Right atrium auricular region (tissue), 2 donors: Measurements from ENCODE around the gene CDH18. TPM values are rescaled to one million over a fixed set of nuclear protein-coding genes. Genes with fewer than 3 reads are reported as not detected.

ENCODE experiments used
- DNase-seq: peaks from one replicate; pipeline ENCODE4 v3.0.0-alpha.2; 2019; ENCODE audit warnings: low spot score
- H3K27ac ChIP-seq, 2 donors: fragments of 200-600 bp; sonication (generic); 1 replicate in 1 of 2; 2 replicates in 1 of 2; pipeline ENCODE4 v1.5.1; 2016 to 2019
- H3K27me3 ChIP-seq, 2 donors: fragments of 200-600 bp; sonication (generic); one replicate each; pipeline versions ENCODE4 v1.5.1 to v1.6.0; 2017 to 2019
- H3K36me3 ChIP-seq: fragments of 200-600 bp; sonication (generic); one replicate; pipeline ENCODE4 v1.5.1; 2016
- H3K4me1 ChIP-seq, 2 donors: fragments of 200-600 bp; sonication (generic); one replicate each; pipeline versions ENCODE4 v1.5.1 to v1.6.0; 2017 to 2019
- H3K4me3 ChIP-seq, 2 donors: fragments of 200-600 bp; sonication (generic); 1 replicate in 1 of 2; 2 replicates in 1 of 2; pipeline ENCODE4 v1.5.1; 2017 to 2019; ENCODE audit warnings: mild to moderate bottlenecking in 1 of 2, moderate library complexity in 1 of 2
- H3K9me3 ChIP-seq, 2 donors: fragments of 200-600 bp; sonication (generic); one replicate each; pipeline ENCODE4 v1.5.1; 2019
- CTCF ChIP-seq, 2 donors: fragments of 200-600 bp; sonication (generic); IDR thresholded peaks; one replicate each; pipeline ENCODE4 v1.5.1; 2019; ENCODE audit warnings: antibody characterized with exemption in 2 of 2
- total RNA-seq, 2 donors: library from RNA; depleted of rRNA; stranded (reverse); fragments of >200 nt; gene quantifications; one replicate each; pipeline ENCODE4 v1.1.0, GENCODE V29; 2016

Gene CDH18
- total RNA-seq, 2 donors from 2014 or later, result not detected

GRCh38 chr5:19960451-19960850, 27.5 kb downstream of the CDH18 start:
- Histone ChIP-seq H3K36me3 (no peaks in the 10 kb centered on the region), H3K9me3 (no peaks in the 10 kb centered on the region), H3K4me3 (no peak overlapping the region), H3K27ac (no peak overlapping the region), H3K27me3 (no peaks in the 10 kb centered on the region), H3K4me1 (no peaks in the 10 kb centered on the region)
- DNase-seq, result no peak
- TF ChIP-seq CTCF (IDR thresholded peaks at IDR 0.05), result no peak

GRCh38 chr5:19959830-19960384, 28.1 kb downstream of the CDH18 start:
- H3K9me3 ChIP-seq, result no peaks in the 10 kb centered on the region
- no peak for TF ChIP-seq CTCF (IDR thresholded peaks at IDR 0.05)
- no peak overlapping the region for H3K4me3 ChIP-seq
- H3K27me3 ChIP-seq, result no peaks in the 10 kb centered on the region
- no peak overlapping the region for H3K27ac ChIP-seq
- no peaks in the 10 kb centered on the region for H3K36me3 ChIP-seq
- DNase-seq, result no peak
- no peaks in the 10 kb centered on the region for H3K4me1 ChIP-seq

GRCh38 chr5:19950897-19951296, 37.1 kb downstream of the CDH18 start:
- Histone ChIP-seq H3K9me3 (no peaks in the 10 kb centered on the region), H3K4me3 (no peak overlapping the region), H3K27ac (no peak overlapping the region), H3K36me3 (no peaks in the 10 kb centered on the region), H3K4me1 (no peaks in the 10 kb centered on the region), H3K27me3 (no peaks in the 10 kb centered on the region)
- no peak for DNase-seq
- no peak for TF ChIP-seq CTCF (IDR thresholded peaks at IDR 0.05)

GRCh38 chr5:19940192-19940591, 47.8 kb downstream of the CDH18 start:
- no peaks in the 10 kb centered on the region for H3K4me1 ChIP-seq
- no peaks in the 10 kb centered on the region for H3K36me3 ChIP-seq
- H3K9me3 ChIP-seq, result no peaks in the 10 kb centered on the region
- no peak overlapping the region for H3K27ac ChIP-seq
- TF ChIP-seq CTCF (IDR thresholded peaks at IDR 0.05), result no peak
- H3K27me3 ChIP-seq, result no peaks in the 10 kb centered on the region
- no peak for DNase-seq
- H3K4me3 ChIP-seq, result no peak overlapping the region

GRCh38 chr5:19930451-19930850, 57.5 kb downstream of the CDH18 start:
- Histone ChIP-seq H3K4me1 (no peaks in the 10 kb centered on the region), H3K9me3 (no peaks in the 10 kb centered on the region), H3K4me3 (no peak overlapping the region), H3K27me3 (no peaks in the 10 kb centered on the region), H3K36me3 (no peaks in the 10 kb centered on the region), H3K27ac (no peak overlapping the region)
- no peak for DNase-seq
- no peak for TF ChIP-seq CTCF (IDR thresholded peaks at IDR 0.05)
